Endothelial cell of umbilical vein (primary cell): ENCODE data around the gene SLC25A44. TPM values are rescaled to one million over a fixed set of nuclear protein-coding genes. Genes with fewer than 3 reads are reported as not detected.

ENCODE experiments used
- BruUV-seq: library from RNA; stranded (reverse); fragments of 400-500 nt; replicated peaks from 2 replicates; lab custom pipeline; 2021; lab: Mats Ljungman, UMichigan
- CTCF ChIA-PET: fragments of 300-600, 350-600 bp; sonication (Branson Sonifier 250); formaldehyde crosslinking; loops from one replicate; lab custom pipeline; 2021; ENCODE audit warnings: antibody characterized with exemption, inconsistent platforms; lab: Charles Lee
- POLR2A ChIA-PET: fragments of 300-600, 350-600 bp; sonication (Branson Sonifier 250); formaldehyde crosslinking; loops from one replicate; lab custom pipeline; 2021; ENCODE audit warnings: antibody characterized with exemption, inconsistent platforms; lab: Charles Lee
- DNase-seq: peaks from one replicate; pipeline ENCODE4 v3.0.0-alpha.2; 2011; ENCODE audit warnings: low read depth, low spot score
- FAIRE-seq: peaks from 2 replicates; lab custom pipeline; 2011; peaks lifted over from hg19 to GRCh38; lab: Jason Lieb, UNC
- H2AFZ ChIP-seq: 2 replicates; pipeline ENCODE4 v1.6.0; 2012; ENCODE audit warnings: low read depth, low read length, control low read depth, inconsistent platforms
- H3K27ac ChIP-seq: 2 replicates; pipeline ENCODE4 v1.5.1; 2011; ENCODE audit warnings: low read depth, mild to moderate bottlenecking, control low read depth, low read length, moderate library complexity; ENCODE audit not compliant: insufficient read depth
- H3K27me3 ChIP-seq, 2 experiments: 2 replicates each; pipeline versions ENCODE4 v1.6.0 to v1.6.1; 2011; ENCODE audit warnings: low read length in 2 of 2, mixed read lengths in 1 of 2; ENCODE audit not compliant: control insufficient read depth in 2 of 2, insufficient read depth in 2 of 2
- H3K36me3 ChIP-seq, 2 experiments: 2 replicates in 1 of 2; 3 replicates in 1 of 2; pipeline ENCODE4 v1.5.1; 2011; ENCODE audit warnings: low read length in 2 of 2, mild to moderate bottlenecking in 1 of 2, moderate library complexity in 1 of 2; ENCODE audit not compliant: control insufficient read depth in 2 of 2, insufficient read depth in 2 of 2; ENCODE audit errors: extremely low read depth in 1 of 2
- H3K4me1 ChIP-seq: 3 replicates; pipeline ENCODE4 v1.5.1; 2011; ENCODE audit warnings: mild to moderate bottlenecking, low read length; ENCODE audit not compliant: control insufficient read depth, insufficient read depth; ENCODE audit errors: extremely low read depth
- H3K4me2 ChIP-seq: 2 replicates; pipeline ENCODE4 v1.6.1; 2011; ENCODE audit warnings: low read length, control low read depth, mixed read lengths; ENCODE audit not compliant: insufficient read depth
- H3K4me3 ChIP-seq, 3 experiments: fragments of 200-600 bp in 1 of 3; sonication (generic), shearing (Covaris generic) in 1 of 3; replicated peaks in 1 of 3; 2 replicates each; pipeline ENCODE4 v1.5.1; 2011 to 2016; ENCODE audit warnings: control low read depth in 3 of 3, low read length in 3 of 3, mild to moderate bottlenecking in 2 of 3, inconsistent platforms in 1 of 3, low read depth in 1 of 3, moderate library complexity in 1 of 3; ENCODE audit not compliant: insufficient read depth in 1 of 3
- H3K79me2 ChIP-seq: 2 replicates; pipeline ENCODE4 v1.6.0; 2012; ENCODE audit warnings: low read length, inconsistent platforms; ENCODE audit not compliant: control insufficient read depth, insufficient read depth
- H3K9ac ChIP-seq: replicated peaks from 2 replicates; pipeline ENCODE3; 2011; ENCODE audit warnings: low read length, control low read depth; ENCODE audit not compliant: insufficient read depth; ENCODE audit errors: extremely low read depth
- H3K9me1 ChIP-seq: replicated peaks from 3 replicates; pipeline ENCODE4 v1.6.0; 2011; ENCODE audit warnings: mild to moderate bottlenecking, low read length; ENCODE audit not compliant: control insufficient read depth, insufficient read depth; ENCODE audit errors: extremely low read depth
- H3K9me3 ChIP-seq: replicated peaks from 2 replicates; pipeline ENCODE4 v1.5.1; 2012; ENCODE audit warnings: low read length, inconsistent platforms; ENCODE audit not compliant: control insufficient read depth, insufficient read depth
- H4K20me1 ChIP-seq: replicated peaks from 2 replicates; pipeline ENCODE3; 2011; ENCODE audit warnings: mild to moderate bottlenecking, low read length; ENCODE audit not compliant: control insufficient read depth, insufficient read depth; ENCODE audit errors: extremely low read depth
- CTCF ChIP-seq, 2 donors: IDR thresholded peaks; 1 replicate in 1 of 2; 2 replicates in 1 of 2; pipeline ENCODE4 v1.5.1; 2011; ENCODE audit warnings: low read length in 2 of 2, mild to moderate bottlenecking in 2 of 2, moderate library complexity in 2 of 2, control low read depth in 1 of 2, inconsistent platforms in 1 of 2, low read depth in 1 of 2; ENCODE audit not compliant: insufficient read depth in 1 of 2; ENCODE audit errors: extremely low read depth in 1 of 2
- EZH2 ChIP-seq: IDR thresholded peaks from 2 replicates; pipeline ENCODE4 v1.6.1; 2012; ENCODE audit warnings: borderline replicate concordance, low read depth, mild to moderate bottlenecking, moderate library complexity, low read length, inconsistent platforms; ENCODE audit not compliant: severe bottlenecking
- FOS ChIP-seq: IDR thresholded peaks from 2 replicates; pipeline ENCODE4 v1.6.1; 2011; ENCODE audit warnings: mild to moderate bottlenecking, low read length, moderate library complexity, borderline replicate concordance; ENCODE audit not compliant: insufficient read depth
- GATA2 ChIP-seq: IDR thresholded peaks from 2 replicates; pipeline ENCODE4 v1.7.0; 2011; ENCODE audit warnings: low read depth, mild to moderate bottlenecking, moderate library complexity, mixed read lengths, low read length; ENCODE audit not compliant: insufficient read length, insufficient read depth
- JUN ChIP-seq: IDR thresholded peaks from 2 replicates; pipeline ENCODE4 v1.6.1; 2011; ENCODE audit warnings: borderline replicate concordance, low read depth; ENCODE audit not compliant: insufficient read length, insufficient read depth
- MAX ChIP-seq: IDR thresholded peaks from 2 replicates; pipeline ENCODE4 v1.6.1; 2011; ENCODE audit not compliant: insufficient read depth, insufficient read length
- MYC ChIP-seq: IDR thresholded peaks from one replicate; pipeline ENCODE4 v1.6.1; 2011; ENCODE audit warnings: mild to moderate bottlenecking, low read depth, low read length
- POLR2A ChIP-seq: IDR thresholded peaks from 2 replicates; pipeline ENCODE4 v1.6.1; 2012; ENCODE audit warnings: low read depth, mild to moderate bottlenecking, control low read depth, low read length
- POLR2AphosphoS5 ChIP-seq: IDR thresholded peaks from 2 replicates; pipeline ENCODE4 v1.6.1; 2012; ENCODE audit warnings: low read depth, mild to moderate bottlenecking, control low read depth, low read length, moderate library complexity; ENCODE audit not compliant: insufficient read depth
- dilution Hi-C: fragments of 300-500 bp; cut with MboI; formaldehyde crosslinking; loops from one replicate; pipeline ENCODE4 v1.15.0; 2019; ENCODE audit warnings: low sequenced_read_pairs; ENCODE audit not compliant: extremely low pct_ligation_motif_present
- intact Hi-C: fragments of 100-400 bp; cut with micrococcal nuclease; formaldehyde crosslinking; loops from one replicate; pipeline ENCODE4 v1.10.0; 2022
- polyA plus RNA-seq, 4 experiments: library from polyadenylated mRNA; depleted of rRNA in 3 of 4; stranded (reverse) in 3 of 4; unstranded in 1 of 4; fragments of >200 nt; gene quantifications; 2 replicates each; pipeline versions ENCODE4 v1.2.1 to v1.2.3, GENCODE V29; 2011 to 2012; ENCODE audit warnings: missing spikeins in 1 of 4
- total RNA-seq: library from RNA; stranded (reverse); gene quantifications from 2 replicates; pipeline ENCODE4 v1.2.3, GENCODE V29; 2021

SLC25A44 gene
- total and polyA plus RNA-seq, 2 donors (not counting 3 experiments of a cell fraction or from before 2014, with no cell fraction given) = 24.0 to 30.6 TPM

GRCh38 chr1:156226782-156227181 is 32.9 kb downstream of the SLC25A44 start:
- H3K27ac ChIP-seq = no peak overlapping the region
- H3K9me1 ChIP-seq = no peaks in the 10 kb centered on the region
- no peak overlapping the region for H2AFZ ChIP-seq
- dilution Hi-C loops (loop anchor here (10.0 kb wide), 1 partner anchor 92 kb away; no protein-coding TSS in a partner anchor), intact Hi-C loops (loop anchor here (5.0 kb wide), 1 partner anchor 34 kb away; the partner anchor contains the start of gene SLC25A44)
- no peak overlapping the region for H3K4me2 ChIP-seq
- no peaks in the 10 kb centered on the region for H3K27me3 ChIP-seq
- H3K9me3 ChIP-seq = no peaks in the 10 kb centered on the region
- no peak for DNase-seq
- FAIRE-seq = no peak
- no peaks in the 10 kb centered on the region for H4K20me1 ChIP-seq
- no peak overlapping the region for H3K9ac ChIP-seq
- POLR2A ChIA-PET = no interaction called here
- H3K36me3 ChIP-seq = peaks cover 0 to 16% of the 10 kb centered on the region in 2 experiments
- H3K79me2 ChIP-seq = no peaks in the 10 kb centered on the region
- BruUV-seq = no TSS peak
- TF ChIP-seq MYC = no peak
- TF ChIP-seq JUN = no peak
- TF ChIP-seq MAX = no peak
- no peak for TF ChIP-seq FOS
- no peak for TF ChIP-seq CTCF (IDR thresholded peaks at IDR 0.05; ENCODE audit: extremely low read depth in 1 of 2, insufficient read depth in 1 of 2, low read depth in 1 of 2, low read length in 2 of 2)
- no peak for TF ChIP-seq POLR2A
- no peak for TF ChIP-seq EZH2
- TF ChIP-seq GATA2 = no peak
- no peak for TF ChIP-seq POLR2AphosphoS5
- CTCF ChIA-PET = interaction anchor here (0.5 to 8.8 kb wide), 3 partner anchors 35 to 136 kb away, joined by 3 to 489 read pairs (median 51); no protein-coding TSS in a partner anchor
- peaks cover 6% of the 10 kb centered on the region for H3K4me1 ChIP-seq
- no peak overlapping the region for H3K4me3 ChIP-seq
